Measurements from ENCODE around the gene HAPLN3. TPM values are rescaled to one million over a fixed set of nuclear protein-coding genes. Genes with fewer than 3 reads are reported as not detected.

Gene HAPLN3
- total RNA-seq, 2 experiments from 2014 or later = 75.7 to 79.0 TPM

- H3K27ac Mint-ChIP-seq = no peak overlapping the region
- H3K36me3 Mint-ChIP-seq (ENCODE audit: low read depth) = peaks cover 16% of the 10 kb centered on the region
- no peak overlapping the region for H3K4me3 Mint-ChIP-seq
- no peaks in the 10 kb centered on the region for H3K27me3 Mint-ChIP-seq (ENCODE audit: low read depth)
- no peak for ATAC-seq
- ChIA-PET CTCF (interaction anchor here (2.5 to 2.8 kb wide), 2 partner anchors 12 to 14 kb away, joined by 7 to 9 read pairs; no protein-coding TSS in a partner anchor), POLR2A (interaction anchor here (0.5 to 0.7 kb wide), 2 partner anchors 407 to 802 kb away, joined by 3 to 4 read pairs; no protein-coding TSS in a partner anchor)
- no peaks in the 10 kb centered on the region for H3K9me3 Mint-ChIP-seq (ENCODE audit: insufficient read depth)
- DNase-seq = no peak
- peaks cover 14% of the 10 kb centered on the region for H3K4me1 Mint-ChIP-seq (ENCODE audit: low read depth)
These were observed 4.8 kb downstream of the HAPLN3 start for GRCh38 chr15:88890495-88890894.

- Mint-ChIP-seq H3K27ac (no peak overlapping the region), H3K4me1 (ENCODE audit: low read depth) (peaks cover 5% of the 10 kb centered on the region), H3K27me3 (ENCODE audit: low read depth) (no peaks in the 10 kb centered on the region), H3K9me3 (ENCODE audit: insufficient read depth) (no peaks in the 10 kb centered on the region), H3K36me3 (ENCODE audit: low read depth) (peaks cover 24% of the 10 kb centered on the region), H3K4me3 (no peak overlapping the region)
- ATAC-seq (no peak), DNase-seq (no peak)
- POLR2A ChIA-PET = no interaction called here
- CTCF ChIA-PET = interaction anchor here (1.2 kb wide), 1 partner anchor 418 kb away, joined by 4 read pairs; no protein-coding TSS in a partner anchor
These were observed 6.6 kb downstream of the HAPLN3 start for GRCh38 chr15:88888719-88889118.

- Mint-ChIP-seq H3K36me3 (ENCODE audit: low read depth) (peaks cover 28% of the 10 kb centered on the region), H3K9me3 (ENCODE audit: insufficient read depth) (no peaks in the 10 kb centered on the region), H3K4me3 (no peak overlapping the region), H3K4me1 (ENCODE audit: low read depth) (no peaks in the 10 kb centered on the region), H3K27ac (no peak overlapping the region), H3K27me3 (ENCODE audit: low read depth) (no peaks in the 10 kb centered on the region)
- ChIA-PET POLR2A (interaction anchor here (0.6 kb wide), 1 partner anchor 263 kb away, joined by 4 read pairs; no protein-coding TSS in a partner anchor), CTCF (interaction anchor here (0.6 to 1.3 kb wide), 2 partner anchors 17 to 165 kb away, joined by 3 to 4 read pairs; no protein-coding TSS in a partner anchor)
- DNase-seq (no peak), ATAC-seq (no peak)
These were observed 8.2 kb downstream of the HAPLN3 start for GRCh38 chr15:88887068-88887580.

GRCh38 chr15:88882785-88883184, 12.6 kb downstream of the HAPLN3 start:
- Mint-ChIP-seq H3K36me3 (ENCODE audit: low read depth) (peaks cover 35% of the 10 kb centered on the region), H3K4me1 (ENCODE audit: low read depth) (no peaks in the 10 kb centered on the region), H3K27me3 (ENCODE audit: low read depth) (no peaks in the 10 kb centered on the region), H3K9me3 (ENCODE audit: insufficient read depth) (no peaks in the 10 kb centered on the region), H3K27ac (no peak overlapping the region), H3K4me3 (no peak overlapping the region)
- DNase-seq (no peak), ATAC-seq (no peak)
- ChIA-PET POLR2A (no interaction called here), CTCF (interaction anchor here (0.6 to 1.4 kb wide), 3 partner anchors 12 to 14 kb away, joined by 3 read pairs; partner anchors contain the start of gene HAPLN3)

GRCh38 chr15:88881775-88882174, 13.6 kb downstream of the HAPLN3 start:
- no peak for ATAC-seq
- POLR2A ChIA-PET = no interaction called here
- Mint-ChIP-seq H3K4me1 (ENCODE audit: low read depth) (no peaks in the 10 kb centered on the region), H3K27ac (no peak overlapping the region), H3K27me3 (ENCODE audit: low read depth) (no peaks in the 10 kb centered on the region), H3K36me3 (ENCODE audit: low read depth) (peaks cover 29% of the 10 kb centered on the region), H3K4me3 (no peak overlapping the region), H3K9me3 (ENCODE audit: insufficient read depth) (no peaks in the 10 kb centered on the region)
- CTCF ChIA-PET = interaction anchor here (0.9 to 2.1 kb wide), 2 partner anchors 11 to 24 kb away, joined by 3 to 4 read pairs; no protein-coding TSS in a partner anchor
- no peak for DNase-seq

GRCh38 chr15:88880944-88881740, 14.2 kb downstream of the HAPLN3 start:
- CTCF ChIA-PET = interaction anchor here (0.7 to 2.1 kb wide), 5 partner anchors 12 to 257 kb away, joined by 3 to 5 read pairs (median 4); no protein-coding TSS in a partner anchor
- H3K4me1 Mint-ChIP-seq (ENCODE audit: low read depth) = no peaks in the 10 kb centered on the region

GRCh38 chr15:88878720-88879184, 16.6 kb downstream of the HAPLN3 start:
- POLR2A ChIA-PET = no interaction called here
- ATAC-seq = peak; percentile 79
- H3K27ac Mint-ChIP-seq = no peak overlapping the region

More at GRCh38 chr15:88880944-88881740, 14.2 kb downstream of the HAPLN3 start:
- no peaks in the 10 kb centered on the region for H3K27me3 Mint-ChIP-seq (ENCODE audit: low read depth)
- no peaks in the 10 kb centered on the region for H3K9me3 Mint-ChIP-seq (ENCODE audit: insufficient read depth)
- H3K4me3 Mint-ChIP-seq = no peak overlapping the region
- POLR2A ChIA-PET = no interaction called here
- H3K36me3 Mint-ChIP-seq (ENCODE audit: low read depth) = peaks cover 34% of the 10 kb centered on the region
- DNase-seq (no peak), ATAC-seq (no peak)
- no peak overlapping the region for H3K27ac Mint-ChIP-seq

GRCh38 chr15:88877906-88878305, 17.4 kb downstream of the HAPLN3 start:
- DNase-seq (no peak), ATAC-seq (no peak)
- Mint-ChIP-seq H3K27ac (no peak overlapping the region), H3K4me1 (ENCODE audit: low read depth) (no peaks in the 10 kb centered on the region), H3K36me3 (ENCODE audit: low read depth) (peaks cover 28% of the 10 kb centered on the region), H3K4me3 (no peak overlapping the region), H3K9me3 (ENCODE audit: insufficient read depth) (no peaks in the 10 kb centered on the region), H3K27me3 (ENCODE audit: low read depth) (no peaks in the 10 kb centered on the region)
- POLR2A ChIA-PET = no interaction called here
- CTCF ChIA-PET = interaction anchor here (0.9 to 2.4 kb wide), 10 partner anchors 14 to 254 kb away, joined by 3 to 17 read pairs (median 4); no protein-coding TSS in a partner anchor

More at GRCh38 chr15:88878720-88879184, 16.6 kb downstream of the HAPLN3 start:
- CTCF ChIA-PET = interaction anchor here (0.6 to 2.4 kb wide), 18 partner anchors 11 to 1362 kb away, joined by 3 to 17 read pairs (median 4); no protein-coding TSS in a partner anchor
- Mint-ChIP-seq H3K36me3 (ENCODE audit: low read depth) (peaks cover 31% of the 10 kb centered on the region), H3K27me3 (ENCODE audit: low read depth) (no peaks in the 10 kb centered on the region), H3K9me3 (ENCODE audit: insufficient read depth) (no peaks in the 10 kb centered on the region), H3K4me1 (ENCODE audit: low read depth) (no peaks in the 10 kb centered on the region), H3K4me3 (no peak overlapping the region)
- peak; percentile 58 for DNase-seq

- ChIA-PET CTCF (interaction anchor here (2.4 kb wide), 1 partner anchor 27 kb away, joined by 17 read pairs; no protein-coding TSS in a partner anchor), POLR2A (no interaction called here)
- H3K27me3 Mint-ChIP-seq (ENCODE audit: low read depth) = no peaks in the 10 kb centered on the region
- H3K36me3 Mint-ChIP-seq (ENCODE audit: low read depth) = peaks cover 26% of the 10 kb centered on the region
- ATAC-seq (no peak), DNase-seq (no peak)
- H3K27ac Mint-ChIP-seq = no peak overlapping the region
- H3K4me1 Mint-ChIP-seq (ENCODE audit: low read depth) = no peaks in the 10 kb centered on the region
- no peak overlapping the region for H3K4me3 Mint-ChIP-seq
- no peaks in the 10 kb centered on the region for H3K9me3 Mint-ChIP-seq (ENCODE audit: insufficient read depth)
These were observed 17.9 kb downstream of the HAPLN3 start for GRCh38 chr15:88877415-88877814.

GRCh38 chr15:88876573-88876972, 18.8 kb downstream of the HAPLN3 start:
- POLR2A ChIA-PET = no interaction called here
- Mint-ChIP-seq H3K9me3 (ENCODE audit: insufficient read depth) (no peaks in the 10 kb centered on the region), H3K4me3 (no peak overlapping the region), H3K27ac (no peak overlapping the region), H3K36me3 (ENCODE audit: low read depth) (peaks cover 23% of the 10 kb centered on the region), H3K4me1 (ENCODE audit: low read depth) (no peaks in the 10 kb centered on the region), H3K27me3 (ENCODE audit: low read depth) (no peaks in the 10 kb centered on the region)
- no peak for ATAC-seq
- CTCF ChIA-PET = no interaction called here
- DNase-seq = no peak

GRCh38 chr15:88874684-88875083, 20.7 kb downstream of the HAPLN3 start:
- ATAC-seq = no peak
- Mint-ChIP-seq H3K4me3 (no peak overlapping the region), H3K4me1 (ENCODE audit: low read depth) (no peaks in the 10 kb centered on the region), H3K36me3 (ENCODE audit: low read depth) (peaks cover 14% of the 10 kb centered on the region), H3K27ac (no peak overlapping the region), H3K9me3 (ENCODE audit: insufficient read depth) (no peaks in the 10 kb centered on the region), H3K27me3 (ENCODE audit: low read depth) (no peaks in the 10 kb centered on the region)
- POLR2A ChIA-PET = no interaction called here
- CTCF ChIA-PET = no interaction called here
- DNase-seq = no peak

- Mint-ChIP-seq H3K27me3 (ENCODE audit: low read depth) (no peaks in the 10 kb centered on the region), H3K4me1 (ENCODE audit: low read depth) (no peaks in the 10 kb centered on the region), H3K4me3 (no peak overlapping the region), H3K27ac (no peak overlapping the region), H3K9me3 (ENCODE audit: insufficient read depth) (no peaks in the 10 kb centered on the region), H3K36me3 (ENCODE audit: low read depth) (peaks cover 13% of the 10 kb centered on the region)
- ChIA-PET CTCF (no interaction called here), POLR2A (no interaction called here)
- DNase-seq (no peak), ATAC-seq (no peak)
These were observed 21.1 kb downstream of the HAPLN3 start for GRCh38 chr15:88874275-88874674.

Measured in activated CD8-positive, alpha-beta T cell treated with anti-CD3 and anti-CD28 coated beads, Interleukin-2, amount 10 ng/mL, durations not matched to agents 7 days and 5 days (primary cell).